Measurements from ENCODE around the gene HLA-E. TPM values are rescaled to one million over a fixed set of nuclear protein-coding genes. Genes with fewer than 3 reads are reported as not detected.
"Not testable (repeated sequence)": the region's sequence is repeated elsewhere in the genome, so short reads cannot be mapped to it uniquely, and the experiment has no call there.

HLA-E gene
- total and polyA plus RNA-seq, 8 donors = 184 to 636 (median 198) TPM

DNA sequence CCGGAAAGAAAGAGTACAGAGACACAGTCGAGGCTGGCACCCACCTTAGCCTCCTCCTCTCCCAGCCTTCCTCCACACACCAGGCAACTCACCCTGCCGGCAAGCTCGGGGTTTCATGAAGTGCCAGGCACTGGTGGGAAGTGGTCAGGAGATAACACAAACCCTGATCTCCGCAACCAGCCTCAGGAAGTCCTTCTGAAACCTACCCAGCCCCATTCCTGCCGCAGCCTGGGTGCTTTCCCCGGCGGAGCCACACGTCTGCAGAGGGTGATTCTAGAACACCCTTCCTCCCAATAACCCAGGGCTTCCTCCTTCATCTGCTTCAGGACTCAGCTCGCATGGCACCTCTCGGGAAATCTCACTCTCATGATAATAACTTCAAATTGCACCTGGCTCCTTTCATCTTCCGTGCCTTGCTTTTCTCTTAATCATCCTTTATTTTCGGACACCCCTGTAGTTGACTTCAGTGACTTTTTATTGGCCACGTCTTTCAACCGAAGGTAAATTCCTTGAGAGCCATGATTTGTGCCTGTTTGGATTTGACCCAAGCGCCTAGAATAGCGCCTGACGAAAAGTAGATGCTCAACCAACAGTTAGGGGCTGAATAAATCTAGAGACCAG lies 8.7 kb upstream of the HLA-E start:
- peaks cover 51 to 76% of the 10 kb centered on the region in 2 donors for H3K27me3 ChIP-seq
- H3K9me3 ChIP-seq = no peaks in the 10 kb centered on the region
- intact Hi-C loops (cut with DNase I) = no loop called here
- no peaks in the 10 kb centered on the region for H3K36me3 ChIP-seq
- DNase-seq (no peak), ATAC-seq (no peak)
- H3K4me3 ChIP-seq = no peak overlapping the region
- H3K27ac ChIP-seq = no peak overlapping the region
- peaks cover 0 to 20% of the 10 kb centered on the region in 2 donors for H3K4me1 ChIP-seq
- TF ChIP-seq, protein P1, sequence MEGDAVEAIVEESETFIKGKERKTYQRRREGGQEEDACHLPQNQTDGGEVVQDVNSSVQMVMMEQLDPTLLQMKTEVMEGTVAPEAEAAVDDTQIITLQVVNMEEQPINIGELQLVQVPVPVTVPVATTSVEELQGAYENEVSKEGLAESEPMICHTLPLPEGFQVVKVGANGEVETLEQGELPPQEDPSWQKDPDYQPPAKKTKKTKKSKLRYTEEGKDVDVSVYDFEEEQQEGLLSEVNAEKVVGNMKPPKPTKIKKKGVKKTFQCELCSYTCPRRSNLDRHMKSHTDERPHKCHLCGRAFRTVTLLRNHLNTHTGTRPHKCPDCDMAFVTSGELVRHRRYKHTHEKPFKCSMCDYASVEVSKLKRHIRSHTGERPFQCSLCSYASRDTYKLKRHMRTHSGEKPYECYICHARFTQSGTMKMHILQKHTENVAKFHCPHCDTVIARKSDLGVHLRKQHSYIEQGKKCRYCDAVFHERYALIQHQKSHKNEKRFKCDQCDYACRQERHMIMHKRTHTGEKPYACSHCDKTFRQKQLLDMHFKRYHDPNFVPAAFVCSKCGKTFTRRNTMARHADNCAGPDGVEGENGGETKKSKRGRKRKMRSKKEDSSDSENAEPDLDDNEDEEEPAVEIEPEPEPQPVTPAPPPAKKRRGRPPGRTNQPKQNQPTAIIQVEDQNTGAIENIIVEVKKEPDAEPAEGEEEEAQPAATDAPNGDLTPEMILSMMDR (IDR thresholded peaks at IDR 0.05) = no peak

GRCh38 chr6:30481211-30481964 lies 7.9 kb upstream of the HLA-E start:
- H3K27me3 ChIP-seq = peaks cover 47 to 69% of the 10 kb centered on the region in 2 donors
- peaks cover 0 to 20% of the 10 kb centered on the region in 2 donors for H3K4me1 ChIP-seq
- TF ChIP-seq, protein P1 (IDR thresholded peaks at IDR 0.05) = no peak
- no peaks in the 10 kb centered on the region for H3K9me3 ChIP-seq
- DNase-seq (no peak), ATAC-seq (no peak)
- intact Hi-C loops (cut with DNase I) = no loop called here
- H3K36me3 ChIP-seq = no peaks in the 10 kb centered on the region
- H3K27ac ChIP-seq = no peak overlapping the region
- no peak overlapping the region for H3K4me3 ChIP-seq

DNA sequence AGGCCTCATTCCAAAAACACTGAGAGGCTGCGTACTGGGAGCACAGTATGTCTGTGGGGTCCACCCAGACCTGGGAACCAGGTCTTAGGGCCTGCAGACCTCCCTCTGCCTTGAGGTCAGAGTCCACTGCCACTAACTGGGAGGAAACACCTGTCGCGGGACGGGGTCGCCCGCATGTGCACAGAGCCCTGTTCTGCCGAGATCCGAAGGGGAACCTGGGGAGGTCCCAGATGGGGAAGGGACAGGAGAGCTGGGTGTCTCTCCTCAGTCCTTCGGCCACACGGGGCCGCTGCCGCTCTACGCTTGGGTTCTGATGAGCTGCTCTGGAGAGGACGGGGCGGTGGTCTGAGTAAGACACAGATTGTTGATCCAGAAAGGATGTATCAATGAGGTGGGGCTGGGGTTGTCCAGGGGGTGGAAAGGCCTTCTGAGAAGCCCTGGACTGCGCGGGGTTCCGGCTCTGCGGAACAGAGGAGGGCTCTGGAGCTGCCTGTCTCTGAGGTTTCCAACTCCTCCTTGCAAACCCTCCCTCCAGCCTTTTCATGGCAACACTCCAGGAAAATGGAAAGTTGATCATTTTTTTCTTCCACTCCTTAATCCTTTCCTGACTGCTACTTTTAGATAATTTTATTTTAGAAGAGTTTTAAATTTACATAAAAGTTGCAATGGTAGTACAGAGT lies 7.2 kb upstream of the HLA-E start:
- intact Hi-C loops (cut with DNase I); H3K4me3 ChIP-seq; H3K9me3 ChIP-seq; H3K36me3 ChIP-seq; H3K27ac ChIP-seq: not testable (repeated sequence)
- TF ChIP-seq, protein P1 (IDR thresholded peaks at IDR 0.05) = peak; percentile 57 to 72
- Histone ChIP-seq H3K27me3 (peaks cover 40 to 62% of the 10 kb centered on the region in 2 donors), H3K4me1 (peaks cover 0 to 20% of the 10 kb centered on the region in 2 donors)
- ATAC-seq = peak; percentile 95
- DNase-seq = peak; percentile 54 to 96 (median 80)

DNA sequence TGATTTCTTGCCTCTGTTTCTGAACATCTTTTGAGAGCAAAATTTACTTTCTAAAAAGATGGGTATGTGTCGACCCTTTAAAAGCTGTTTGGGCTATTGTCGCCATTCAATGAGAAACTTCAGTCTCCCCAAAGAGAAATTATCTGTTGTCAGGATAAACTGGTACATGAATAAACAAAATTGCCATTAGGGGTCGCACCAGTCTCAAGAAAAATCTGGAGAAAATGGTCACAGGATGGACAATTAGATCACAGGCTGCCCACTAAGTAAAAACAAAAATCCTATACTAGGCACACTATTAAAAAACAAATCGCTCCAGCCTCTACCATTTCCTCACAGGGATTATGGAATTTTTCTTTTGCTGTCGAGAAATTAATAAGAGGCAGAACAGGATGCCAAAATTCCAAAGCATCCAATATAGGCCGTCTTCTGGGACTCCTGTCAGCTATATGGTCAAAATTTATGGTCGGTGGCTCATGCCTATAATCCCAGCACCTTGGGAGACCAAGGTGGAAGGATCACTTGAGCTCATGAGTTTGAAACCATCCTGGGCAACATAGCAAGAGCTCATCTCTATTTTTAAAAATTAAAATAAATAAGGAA lies 5.5 kb upstream of the HLA-E start:
- peak; percentile 62 for ATAC-seq
- Histone ChIP-seq H3K4me3 (no peak overlapping the region), H3K27me3 (peaks cover 31 to 45% of the 10 kb centered on the region in 2 donors), H3K9me3 (no peaks in the 10 kb centered on the region), H3K36me3 (no peaks in the 10 kb centered on the region), H3K4me1 (peaks cover 0 to 33% of the 10 kb centered on the region in 2 donors), H3K27ac (no peak overlapping the region)
- intact Hi-C loops (cut with DNase I) = no loop called here
- DNase-seq = peak in 1 of 4 donors; percentile 70
- TF ChIP-seq, protein P1 (IDR thresholded peaks at IDR 0.05) = peak; percentile 47 to 50

Measured in left lung (tissue), 10 donors.